GM08714 (cell line): Measurements from ENCODE around the gene VPS52.
"Not testable (repeated sequence)": the region's sequence is repeated elsewhere in the genome, so short reads cannot be mapped to it uniquely, and the experiment has no call there.

Experiments used
- H3K4me3 ChIP-seq: fragments of 200-500 bp; sonication (Bioruptor generic); 2 replicates; pipeline ENCODE4 v1.5.1; 2014; ENCODE audit warnings: mild to moderate bottlenecking, low read length, inconsistent platforms
- ZNF274 ChIP-seq: IDR thresholded peaks from 2 replicates; pipeline ENCODE4 v1.6.1; 2012; ENCODE audit warnings: mild to moderate bottlenecking, low read depth, low read length

The VPS52 gene

DNA sequence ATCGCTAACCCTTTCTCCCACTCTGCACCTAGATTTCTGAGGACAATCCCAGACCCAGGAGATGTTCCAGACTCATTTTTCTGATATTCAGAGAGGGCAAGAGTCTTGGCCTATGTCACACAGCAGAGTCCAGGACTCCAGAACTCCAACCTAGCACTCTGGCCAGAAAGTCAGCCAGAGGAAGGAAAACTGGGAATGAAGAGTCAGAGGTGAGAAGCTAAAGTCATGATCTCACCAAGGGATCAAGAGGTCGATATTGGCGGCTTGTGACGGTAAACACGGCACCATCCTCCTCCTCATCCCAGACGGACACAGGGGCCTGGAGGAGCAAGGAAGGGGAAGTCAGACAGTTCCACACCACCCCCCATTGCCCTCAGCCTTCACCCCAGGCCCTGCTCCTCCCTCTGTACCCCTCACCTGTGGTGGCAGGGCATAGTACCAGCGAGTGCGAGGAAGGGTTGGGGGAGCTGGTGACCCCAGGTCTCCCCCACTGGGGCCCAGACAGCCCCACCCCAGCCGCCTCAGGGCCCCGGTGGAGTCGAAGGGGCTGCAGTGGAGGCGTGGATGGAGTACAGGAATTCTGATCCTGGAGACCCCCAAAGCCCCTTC, 25.2 kb upstream of the VPS52 start:
- no peak for TF ChIP-seq ZNF274
- H3K4me3 ChIP-seq: no peak overlapping the region; the same call in 1 of the 2 replicates

DNA sequence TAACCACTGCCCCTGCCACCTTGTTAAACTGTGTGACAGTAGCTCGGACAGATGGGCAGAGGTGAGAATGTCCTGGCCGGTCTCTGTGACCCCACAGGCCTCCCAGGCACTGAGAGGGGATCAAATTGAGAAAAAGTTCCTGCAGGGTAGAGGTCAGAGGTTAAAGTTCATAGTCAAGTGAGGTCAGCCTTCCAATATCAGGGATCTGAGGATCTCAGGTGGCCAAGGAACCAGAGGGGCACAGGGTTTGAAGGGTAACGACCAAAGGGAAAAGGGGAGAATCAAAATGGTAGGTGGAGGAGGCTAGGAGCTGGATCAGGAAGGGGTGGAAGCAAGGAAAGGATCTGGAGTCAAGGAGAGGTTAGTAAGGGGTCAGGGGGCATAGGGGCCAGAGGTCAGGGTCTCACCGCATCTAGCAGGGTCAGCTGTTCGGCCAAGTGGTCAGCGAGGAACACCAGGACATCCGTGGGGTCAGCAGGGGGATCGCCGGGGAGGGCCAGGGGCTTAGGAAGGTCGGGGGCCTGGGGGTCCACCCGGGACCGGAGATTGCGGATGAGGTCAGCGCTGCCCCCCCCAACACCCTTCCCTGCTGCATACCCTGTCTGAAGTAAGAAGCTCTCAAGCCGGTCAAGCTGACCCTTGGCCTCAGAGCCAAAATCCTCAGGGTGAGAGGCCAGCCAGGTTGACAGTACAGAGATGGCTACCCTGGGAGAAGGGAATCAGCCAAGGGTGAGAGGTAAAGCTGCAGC, 24.1 kb upstream of the VPS52 start:
- H3K4me3 ChIP-seq: no peak overlapping the region
- no peak for TF ChIP-seq ZNF274

GRCh38 chr6:33294086-33294823, 22.6 kb upstream of the VPS52 start:
- H3K4me3 ChIP-seq: no peak overlapping the region
- no peak for TF ChIP-seq ZNF274

GRCh38 chr6:33292996-33293682, 21.5 kb upstream of the VPS52 start:
- no peak overlapping the region for H3K4me3 ChIP-seq
- TF ChIP-seq ZNF274: no peak

- H3K4me3 ChIP-seq: peak overlapping the region; percentile 83
- no peak for TF ChIP-seq ZNF274
Observed at GRCh38 chr6:33290459-33290858, 18.8 kb upstream of the VPS52 start.

- peak overlapping the region; percentile 83 for H3K4me3 ChIP-seq
- no peak for TF ChIP-seq ZNF274
Observed at GRCh38 chr6:33289784-33290315, 18.2 kb upstream of the VPS52 start.

DNA sequence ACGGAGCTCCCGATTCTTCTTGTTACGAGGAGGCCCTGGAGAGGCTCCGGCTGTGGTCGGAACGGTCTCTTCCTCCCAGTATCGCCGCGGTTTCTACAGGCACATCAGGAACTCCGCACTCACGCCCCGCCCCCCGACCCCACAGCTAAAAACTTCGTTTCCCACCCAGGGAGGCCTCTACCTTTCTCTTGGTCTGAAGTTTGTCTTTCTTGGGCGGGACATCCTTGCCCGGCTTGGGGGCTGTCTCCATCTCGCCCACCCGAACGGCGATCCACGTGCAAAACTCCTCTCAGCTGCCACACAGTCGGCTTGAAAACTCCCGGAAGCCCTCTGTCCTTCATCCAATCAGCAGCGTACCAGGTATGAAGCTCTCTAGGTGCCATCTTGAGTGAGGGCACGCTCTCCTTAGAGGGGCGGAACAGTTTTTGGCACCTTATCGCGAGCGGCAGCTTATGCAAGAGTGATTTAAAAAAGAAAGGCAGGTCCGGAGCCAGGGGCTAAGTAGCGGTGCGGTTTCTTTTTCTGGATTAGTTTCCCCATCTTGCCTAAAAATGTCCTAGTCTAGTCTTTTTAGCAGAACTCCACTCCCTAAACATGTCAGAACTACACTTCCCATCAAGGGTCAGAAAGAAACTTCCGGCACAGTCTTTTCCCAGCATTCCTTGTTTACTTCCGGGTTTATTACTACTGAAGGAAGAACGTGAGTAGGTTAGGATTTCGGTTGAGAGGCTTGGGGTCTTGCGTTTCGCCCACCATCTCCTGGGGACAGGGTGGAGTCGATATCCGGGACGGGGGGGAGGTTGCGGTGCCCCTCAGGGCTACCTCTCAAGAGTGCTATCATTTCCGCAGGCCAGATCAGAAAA, 17.5 kb upstream of the VPS52 start, which contains the start of the genes PFDN6 and WDR46:
TSS of gene PFDN6 (plus strand) at position 681 of the 863 bp plus-strand sequence. CDS start 256 bp downstream, outside the sequence.
TSS of gene WDR46 (minus strand) at position 319 of the 863 bp plus-strand sequence. CDS start at position 250, 69 bp downstream.
- no peak for TF ChIP-seq ZNF274

DNA sequence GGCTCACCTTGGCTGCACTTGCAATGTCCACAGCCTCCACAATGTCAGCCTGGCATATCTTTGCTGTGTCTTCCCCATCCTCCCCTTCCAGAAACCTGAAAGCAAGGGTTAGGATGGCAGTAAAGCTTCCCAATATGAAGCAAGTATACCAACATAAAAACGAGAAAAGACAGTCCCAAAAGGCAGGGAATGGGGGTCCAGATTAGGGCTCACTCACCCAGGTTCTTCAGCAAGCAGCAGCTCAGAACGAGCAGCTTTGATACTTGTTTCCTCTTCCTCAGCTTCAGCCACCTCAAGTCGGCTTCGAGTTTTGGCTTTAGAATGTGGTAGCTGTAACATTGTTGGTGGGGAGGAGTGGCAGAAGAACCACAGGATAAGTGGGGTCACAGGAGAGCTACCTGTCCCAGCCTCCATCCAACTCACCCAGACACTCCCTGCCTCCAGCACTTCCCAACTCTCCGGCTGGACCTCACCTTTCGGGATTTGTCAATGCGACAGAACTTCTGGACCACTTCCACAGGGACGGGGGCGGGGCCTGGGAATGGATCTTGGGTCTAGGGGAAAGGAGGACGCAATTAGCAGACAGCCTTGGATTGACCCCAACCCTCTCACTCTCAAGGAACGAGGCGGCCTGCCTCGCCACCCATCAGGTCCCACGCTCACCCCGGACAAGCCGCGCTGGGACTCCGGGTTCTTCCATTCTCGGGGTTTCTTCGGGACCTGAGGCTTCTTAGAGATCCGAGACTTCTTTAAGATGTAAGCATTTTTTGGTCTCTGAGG, 16.7 kb upstream of the VPS52 start:
- no peak for TF ChIP-seq ZNF274

More for the DNA sequence above, 17.5 kb upstream of the VPS52 start, which contains the start of the genes PFDN6 and WDR46:
- peak within 1 kb of the TSS; percentile 83 for H3K4me3 ChIP-seq

DNA sequence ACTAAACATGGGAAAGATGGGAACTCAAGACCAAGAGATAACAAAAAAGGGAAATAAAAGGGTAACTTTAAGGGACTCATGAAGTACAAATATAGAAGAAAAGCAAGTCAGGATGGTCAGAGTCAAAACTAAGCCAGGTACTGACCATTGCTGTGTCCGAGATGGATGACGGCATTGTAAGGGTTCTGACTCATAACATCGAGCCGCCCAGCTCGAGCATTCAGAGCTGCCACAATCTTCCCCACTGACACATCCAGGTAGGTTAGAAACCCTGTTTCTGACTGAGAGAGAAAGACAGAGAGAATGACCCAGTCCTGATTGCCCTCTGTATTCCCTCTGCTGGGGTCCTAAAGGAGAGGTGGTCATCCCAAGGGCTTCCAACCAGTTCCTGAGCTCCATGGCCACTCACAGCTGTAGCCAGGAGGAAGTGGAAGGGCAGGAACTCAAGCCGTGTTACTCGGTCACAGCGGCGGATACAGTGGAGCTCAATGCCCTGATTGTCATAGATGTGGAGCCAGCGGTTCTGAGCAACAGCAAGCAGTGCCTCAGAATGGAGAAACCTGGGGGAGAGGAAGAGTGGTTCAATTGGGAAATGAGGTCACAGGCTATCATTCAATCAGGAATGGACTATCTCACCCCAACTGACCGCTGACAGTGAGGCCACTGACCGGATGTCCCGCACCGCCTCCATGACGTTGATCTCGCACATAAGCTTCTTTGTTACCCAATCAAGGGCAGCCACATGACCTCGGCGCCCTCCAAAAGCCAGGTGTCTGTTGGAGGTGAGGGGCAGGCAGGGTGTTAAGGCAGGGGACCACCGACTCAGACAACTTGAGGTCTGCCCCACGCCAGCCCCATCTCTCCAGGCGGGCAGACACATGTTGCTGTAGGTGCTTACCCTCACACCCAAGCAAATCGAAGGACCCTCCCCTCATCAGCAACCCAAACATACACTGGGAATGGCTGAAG, 15.6 kb upstream of the VPS52 start:
- TF ChIP-seq ZNF274: no peak

More for the DNA sequence above, 16.7 kb upstream of the VPS52 start:
- peak overlapping the region; percentile 83 for H3K4me3 ChIP-seq

GRCh38 chr6:33285214-33285613, 13.5 kb upstream of the VPS52 start:
- H3K4me3 ChIP-seq: not testable (repeated sequence)

More for the DNA sequence above, 15.6 kb upstream of the VPS52 start:
- H3K4me3 ChIP-seq: no peak overlapping the region

DNA sequence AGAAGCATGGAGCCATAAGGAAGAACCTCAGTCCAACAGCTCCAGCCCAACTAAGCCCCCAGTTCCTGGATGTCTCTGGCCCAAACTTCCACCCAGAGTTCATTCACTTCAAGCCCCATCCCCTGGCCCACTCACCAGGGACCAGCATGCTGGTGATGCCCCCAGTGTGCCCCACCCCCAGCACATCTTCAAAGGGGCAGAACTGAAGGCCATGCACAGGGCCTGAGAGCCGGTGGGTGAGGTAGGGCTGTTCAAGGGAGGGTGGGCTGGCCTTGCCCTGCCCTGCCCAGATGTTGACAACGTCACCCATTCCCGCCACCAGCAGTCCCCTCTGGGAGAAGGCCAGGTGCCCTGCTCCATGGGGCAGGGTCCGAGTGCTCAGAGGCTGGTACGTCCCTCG, 8.9 kb upstream of the VPS52 start:
- H3K4me3 ChIP-seq: no peak overlapping the region
- no peak for TF ChIP-seq ZNF274

DNA sequence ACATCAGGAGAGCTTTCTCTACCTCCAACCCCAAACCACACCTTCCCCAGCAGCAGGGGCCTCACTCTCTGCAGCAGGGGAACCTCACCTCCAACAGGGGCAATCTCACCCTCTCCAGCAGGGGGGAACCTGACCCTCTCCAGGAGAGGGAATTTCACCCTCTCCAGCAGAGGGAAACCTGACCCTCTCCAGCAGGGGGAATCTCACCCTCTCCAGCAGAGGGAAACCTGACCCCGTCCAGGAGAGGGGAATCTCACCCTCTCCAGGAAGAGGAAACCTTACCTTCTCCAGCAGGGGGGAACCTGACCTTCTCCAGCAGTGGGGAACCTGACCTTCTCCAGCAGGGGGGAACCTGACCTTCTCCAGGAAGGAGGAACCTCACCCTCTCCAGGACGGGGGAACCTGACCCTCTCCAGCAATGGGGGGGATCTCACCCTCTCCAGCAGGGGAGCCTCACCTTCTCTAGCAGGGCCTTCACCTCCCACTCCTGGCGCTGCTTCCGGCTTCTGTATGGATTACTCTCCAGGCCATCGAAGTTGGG, 8.4 kb upstream of the VPS52 start:
- no peak overlapping the region for H3K4me3 ChIP-seq
- TF ChIP-seq ZNF274: no peak
